Endothelial cell (in vitro differentiated cells): ENCODE measurements around the gene PINK1. TPM values are rescaled to one million over a fixed set of nuclear protein-coding genes. Genes with fewer than 3 reads are reported as not detected.

Experiments used
- DNase-seq: peaks from one replicate; pipeline ENCODE4 v3.0.0; 2021; ENCODE audit warnings: low spot score
- H3K27ac Mint-ChIP-seq: one replicate; pipeline ENCODE4 v1.8.0; 2021; ENCODE audit warnings: mixed read lengths, inconsistent platforms; ENCODE audit not compliant: unreplicated experiment
- H3K27me3 Mint-ChIP-seq: one replicate; pipeline ENCODE4 v1.8.0; 2021; ENCODE audit warnings: mild to moderate bottlenecking, moderate library complexity, mixed read lengths, inconsistent platforms; ENCODE audit not compliant: unreplicated experiment
- H3K36me3 Mint-ChIP-seq: one replicate; pipeline ENCODE4 v1.8.0; 2021; ENCODE audit warnings: mild to moderate bottlenecking, low read depth, mixed read lengths, inconsistent platforms; ENCODE audit not compliant: unreplicated experiment
- H3K4me1 Mint-ChIP-seq: one replicate; pipeline ENCODE4 v1.8.0; 2021; ENCODE audit warnings: mild to moderate bottlenecking, mixed read lengths, inconsistent platforms; ENCODE audit not compliant: unreplicated experiment
- H3K4me3 Mint-ChIP-seq: one replicate; pipeline ENCODE4 v1.8.0; 2021; ENCODE audit warnings: mild to moderate bottlenecking, mixed read lengths, inconsistent platforms; ENCODE audit not compliant: unreplicated experiment
- H3K9me3 Mint-ChIP-seq: one replicate; pipeline ENCODE4 v1.8.0; 2021; ENCODE audit warnings: mixed read lengths, inconsistent platforms; ENCODE audit not compliant: unreplicated experiment
- total RNA-seq: library from RNA; stranded (reverse); fragmentation: NEBNext Ultra II Directional; extraction: Animal tissue kit (Norgen Biotek cat#: 25700); gene quantifications from one replicate; pipeline ENCODE4 v1.2.1, GENCODE V29; 2021; ENCODE audit not compliant: unreplicated experiment
- TF ChIP-seq, protein P1 (sequence below): fragments of 200-600 bp; sonication (generic); IDR thresholded peaks from one replicate; pipeline ENCODE4 v1.5.0; 2021; ENCODE audit warnings: antibody characterized with exemption; ENCODE audit not compliant: unreplicated experiment

Gene PINK1
- total RNA-seq, 1 donor from 2014 or later = 40.0 TPM

GRCh38 chr1:20610970-20611369 is 22.3 kb upstream of the PINK1 start:
- Mint-ChIP-seq H3K9me3 (no peaks in the 10 kb centered on the region), H3K4me3 (no peak overlapping the region), H3K4me1 (no peaks in the 10 kb centered on the region), H3K27ac (no peak overlapping the region), H3K27me3 (peaks cover 2% of the 10 kb centered on the region), H3K36me3 (no peaks in the 10 kb centered on the region)
- TF ChIP-seq, protein P1, sequence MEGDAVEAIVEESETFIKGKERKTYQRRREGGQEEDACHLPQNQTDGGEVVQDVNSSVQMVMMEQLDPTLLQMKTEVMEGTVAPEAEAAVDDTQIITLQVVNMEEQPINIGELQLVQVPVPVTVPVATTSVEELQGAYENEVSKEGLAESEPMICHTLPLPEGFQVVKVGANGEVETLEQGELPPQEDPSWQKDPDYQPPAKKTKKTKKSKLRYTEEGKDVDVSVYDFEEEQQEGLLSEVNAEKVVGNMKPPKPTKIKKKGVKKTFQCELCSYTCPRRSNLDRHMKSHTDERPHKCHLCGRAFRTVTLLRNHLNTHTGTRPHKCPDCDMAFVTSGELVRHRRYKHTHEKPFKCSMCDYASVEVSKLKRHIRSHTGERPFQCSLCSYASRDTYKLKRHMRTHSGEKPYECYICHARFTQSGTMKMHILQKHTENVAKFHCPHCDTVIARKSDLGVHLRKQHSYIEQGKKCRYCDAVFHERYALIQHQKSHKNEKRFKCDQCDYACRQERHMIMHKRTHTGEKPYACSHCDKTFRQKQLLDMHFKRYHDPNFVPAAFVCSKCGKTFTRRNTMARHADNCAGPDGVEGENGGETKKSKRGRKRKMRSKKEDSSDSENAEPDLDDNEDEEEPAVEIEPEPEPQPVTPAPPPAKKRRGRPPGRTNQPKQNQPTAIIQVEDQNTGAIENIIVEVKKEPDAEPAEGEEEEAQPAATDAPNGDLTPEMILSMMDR = no peak
- DNase-seq = no peak

DNA sequence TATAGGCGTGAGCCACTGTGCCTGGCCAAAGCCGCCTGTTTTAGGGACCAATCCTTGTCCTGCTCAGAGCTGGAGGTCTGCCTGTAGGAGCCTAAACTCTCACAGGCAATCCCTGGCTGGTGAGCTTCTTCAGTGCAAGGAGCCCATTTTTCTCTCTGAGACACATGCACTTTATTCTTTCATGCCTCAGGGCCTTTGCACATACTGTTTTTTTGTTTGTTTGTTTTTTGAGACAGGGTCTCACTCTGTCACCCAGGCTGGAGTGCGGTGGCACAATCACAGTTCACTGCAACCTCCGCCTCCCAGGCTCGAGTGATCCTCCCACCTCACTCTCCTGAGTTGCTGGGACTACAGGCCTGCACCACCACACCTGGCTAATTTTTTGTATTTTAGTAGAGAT is 21.6 kb upstream of the PINK1 start:
- DNase-seq = no peak
- TF ChIP-seq, protein P1 = no peak
- Mint-ChIP-seq H3K27me3 (peaks cover 2% of the 10 kb centered on the region), H3K9me3 (no peaks in the 10 kb centered on the region), H3K27ac (no peak overlapping the region), H3K4me1 (no peaks in the 10 kb centered on the region), H3K4me3 (no peak overlapping the region), H3K36me3 (no peaks in the 10 kb centered on the region)

DNA sequence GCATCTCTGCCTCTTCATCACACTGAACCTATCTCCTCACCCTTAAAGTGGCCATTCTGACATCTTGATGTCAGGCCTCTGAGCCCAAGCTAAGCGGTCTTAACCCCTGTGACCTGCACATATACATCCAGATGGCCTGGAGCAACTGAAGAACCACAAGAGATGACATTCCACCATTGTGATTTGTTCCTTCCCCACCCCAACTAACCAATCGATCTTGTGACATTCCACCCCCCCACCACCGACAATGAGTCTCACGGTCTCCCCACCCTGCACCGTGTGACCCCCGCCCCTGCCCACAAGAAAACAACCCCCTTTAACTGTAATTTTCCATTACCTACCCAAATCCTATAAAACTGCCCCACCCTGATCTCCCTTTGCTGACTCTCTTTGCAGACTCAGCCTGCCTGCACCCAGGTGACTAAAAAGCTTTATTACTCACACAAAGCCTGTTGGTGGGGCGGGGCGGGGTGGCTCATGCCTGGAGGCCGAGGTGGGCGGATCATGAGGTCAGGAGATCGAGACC is 21.0 kb upstream of the PINK1 start:
- H3K9me3 Mint-ChIP-seq = no peaks in the 10 kb centered on the region
- no peaks in the 10 kb centered on the region for H3K36me3 Mint-ChIP-seq
- H3K27ac Mint-ChIP-seq = no peak overlapping the region
- H3K4me3 Mint-ChIP-seq = no peak overlapping the region
- no peaks in the 10 kb centered on the region for H3K4me1 Mint-ChIP-seq
- peaks cover 2% of the 10 kb centered on the region for H3K27me3 Mint-ChIP-seq
- no peak for DNase-seq
- TF ChIP-seq, protein P1 = no peak

DNA sequence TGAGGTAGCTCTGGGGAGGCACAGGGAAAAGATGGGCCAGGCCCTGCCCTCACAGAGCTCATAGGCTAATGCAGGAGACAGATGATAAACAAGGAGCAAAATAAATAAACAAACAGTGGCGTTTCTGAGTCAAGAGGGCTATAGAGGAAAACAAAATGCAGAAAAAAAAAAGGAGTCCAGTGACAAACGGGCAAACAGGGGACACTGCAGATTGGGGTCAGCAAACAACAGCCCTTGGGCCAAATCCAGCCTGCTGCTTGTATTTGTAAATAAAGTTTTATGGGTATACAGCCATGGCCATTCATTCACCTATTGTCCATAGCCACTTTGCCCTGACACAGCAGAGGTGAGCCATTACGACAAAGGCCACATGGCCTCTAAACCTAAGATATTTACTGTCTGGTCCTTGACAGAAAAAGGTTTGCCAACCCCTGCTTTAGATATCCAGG is 19.1 kb upstream of the PINK1 start:
- Mint-ChIP-seq H3K27ac (no peak overlapping the region), H3K27me3 (peaks cover 2% of the 10 kb centered on the region)

More for the DNA sequence above, 19.1 kb upstream of the PINK1 start:
- TF ChIP-seq, protein P1 = no peak
- Mint-ChIP-seq H3K36me3 (no peaks in the 10 kb centered on the region), H3K4me1 (peaks cover 5% of the 10 kb centered on the region), H3K9me3 (no peaks in the 10 kb centered on the region), H3K4me3 (no peak overlapping the region)
- DNase-seq = no peak
